ENCODE results near the gene KPNA4. TPM values are rescaled to one million over a fixed set of nuclear protein-coding genes. Genes with fewer than 3 reads are reported as not detected.

Gene KPNA4
- total and polyA plus RNA-seq, 2 of the 4 experiments (the other 2 are of a cell fraction), result 12.9 to 46.1 TPM

- no peak overlapping the region for H3K4ac ChIP-seq (ENCODE audit: low read depth, low read length)
- no peak overlapping the region for H3K14ac ChIP-seq (replicated peaks; ENCODE audit: low read depth, low read length)
- intact Hi-C loops (cut with micrococcal nuclease) (no loop called here), in situ Hi-C loops (cut with MboI; ENCODE audit: low sequenced_read_pairs) (no loop called here), dilution Hi-C loops (cut with HindIII; ENCODE audit: low sequenced_read_pairs, unreplicated experiment) (no loop called here)
- no peaks in the 10 kb centered on the region for H3K36me3 ChIP-seq (ENCODE audit: control insufficient read depth, insufficient read depth, low read length)
- no peak overlapping the region for H3K18ac ChIP-seq (ENCODE audit: low read depth, low read length)
- CTCF ChIA-PET, result no interaction called here
- H3K9ac ChIP-seq (ENCODE audit: low read depth, low read length), result no peak overlapping the region
- no peak overlapping the region for H3K56ac ChIP-seq (ENCODE audit: extremely low read depth, insufficient read depth, low read length)
- no peak overlapping the region for H2BK15ac ChIP-seq (ENCODE audit: low read depth, low read length)
- DNase-seq (no peak), ATAC-seq (ENCODE audit: low read depth) (no peak)
- no peak overlapping the region for H3K23ac ChIP-seq (ENCODE audit: low read depth, low read length)
- TF ChIP-seq CTCF (conservative IDR thresholded peaks at IDR 0.05; ENCODE audit: low read depth, low read length) (no peak), MAZ (IDR thresholded peaks at IDR 0.05; ENCODE audit: borderline replicate concordance, low read depth, low read length) (no peak), RFX5 (IDR thresholded peaks at IDR 0.05; ENCODE audit: low read depth, low read length) (no peak), MXI1 (IDR thresholded peaks at IDR 0.05; ENCODE audit: borderline replicate concordance, low read depth, low read length) (no peak), ELK1 (IDR thresholded peaks at IDR 0.05; ENCODE audit: borderline replicate concordance, low read depth, low read length) (no peak), BHLHE40 (IDR thresholded peaks at IDR 0.05; ENCODE audit: low read depth, low read length) (no peak), NFE2L2 (IDR thresholded peaks at IDR 0.05; ENCODE audit: low read depth, low read length) (no peak), POLR2A (IDR thresholded peaks at IDR 0.05; ENCODE audit: low read depth, low read length) (no peak), MAFK (IDR thresholded peaks at IDR 0.05; ENCODE audit: low read depth, low read length) (no peak)
- no peak overlapping the region for H3K27ac ChIP-seq (ENCODE audit: insufficient read depth, low read length)
- no peak overlapping the region for H2AFZ ChIP-seq (replicated peaks; ENCODE audit: low read length, poor library complexity)
- H2AK5ac ChIP-seq (ENCODE audit: low read depth, low read length), result no peak overlapping the region
- no peaks in the 10 kb centered on the region for H3K4me1 ChIP-seq (ENCODE audit: control insufficient read depth, insufficient read depth, low read length)
- H3K79me1 ChIP-seq (ENCODE audit: low read depth in 1 of 2, low read length in 2 of 2), result no peaks in the 10 kb centered on the region
- H3K4me3 ChIP-seq (ENCODE audit: insufficient read depth, low read depth, low read length), result no peak overlapping the region
- H4K5ac ChIP-seq (ENCODE audit: low read depth, low read length), result no peak overlapping the region
- H3K4me2 ChIP-seq (ENCODE audit: low read depth, low read length), result no peak overlapping the region
- H3K9me3 ChIP-seq (ENCODE audit: control insufficient read depth, insufficient read depth, low read length), result no peaks in the 10 kb centered on the region
- BruUV-seq (replicated peaks), result no TSS peak
- POLR2A ChIA-PET (ENCODE audit: unreplicated experiment), result no interaction called here
- H4K91ac ChIP-seq (ENCODE audit: insufficient read depth, low read depth, low read length), result no peak overlapping the region
- H3K27me3 ChIP-seq (ENCODE audit: control insufficient read depth, insufficient read depth, low read length), result peaks cover 7% of the 10 kb centered on the region
- no peak overlapping the region for H2AK9ac ChIP-seq (replicated peaks; ENCODE audit: low read depth, low read length, poor library complexity)
- no peaks in the 10 kb centered on the region for H4K20me1 ChIP-seq (ENCODE audit: insufficient read depth, low read length)
- H2BK120ac ChIP-seq (ENCODE audit: low read depth, low read length), result no peak overlapping the region
- H3K9me1 ChIP-seq (ENCODE audit: insufficient read depth, low read length), result no peaks in the 10 kb centered on the region
- H4K8ac ChIP-seq (ENCODE audit: low read depth in 2 of 2, low read length in 2 of 2), result no peak overlapping the region
- no peak overlapping the region for H2BK20ac ChIP-seq (ENCODE audit: low read depth, low read length)
- no peak overlapping the region for H2BK5ac ChIP-seq (ENCODE audit: low read depth, low read length, poor library complexity, severe bottlenecking)
Observed at GRCh38 chr3:160602259-160602658, 36.9 kb upstream of the KPNA4 start.

Data from IMR-90 (cell line).